UCSD-AML1 (cell line): Measurements from ENCODE around the gene LDLRAD2.

ENCODE experiments used
- DNase-seq: peaks from one replicate; lab custom pipeline; 2025; ENCODE audit not compliant: unreplicated experiment; lab: John Stamatoyannopoulos, UW

Gene LDLRAD2

GRCh38 chr1:21842606-21843162, 30.6 kb downstream of the LDLRAD2 start:
- no peak for DNase-seq

- DNase-seq, result no peak
Measured at GRCh38 chr1:21843208-21843607, 31.1 kb downstream of the LDLRAD2 start.

DNA sequence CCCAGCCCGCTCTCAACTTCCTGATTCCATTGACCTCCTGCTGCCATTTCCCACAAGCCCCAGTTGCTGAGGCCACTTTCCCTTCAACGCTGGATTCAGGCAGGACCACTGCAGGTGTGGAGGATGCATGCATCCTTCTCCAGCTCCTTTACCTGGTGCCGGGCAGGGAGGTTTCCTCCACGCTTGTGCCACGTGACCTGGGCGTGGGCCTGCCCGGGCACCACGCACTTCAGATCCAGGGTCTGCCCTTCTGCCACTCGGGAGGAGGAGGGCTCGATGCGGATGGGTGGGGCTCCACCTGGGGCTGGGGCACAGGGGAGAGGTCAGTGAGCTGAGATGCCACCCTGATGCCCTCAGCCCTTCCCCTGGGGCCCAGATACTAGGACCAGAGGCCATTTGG, 31.9 kb downstream of the LDLRAD2 start:
- no peak for DNase-seq

- DNase-seq, result no peak
Measured at GRCh38 chr1:21845646-21846641, 33.9 kb downstream of the LDLRAD2 start.

DNA sequence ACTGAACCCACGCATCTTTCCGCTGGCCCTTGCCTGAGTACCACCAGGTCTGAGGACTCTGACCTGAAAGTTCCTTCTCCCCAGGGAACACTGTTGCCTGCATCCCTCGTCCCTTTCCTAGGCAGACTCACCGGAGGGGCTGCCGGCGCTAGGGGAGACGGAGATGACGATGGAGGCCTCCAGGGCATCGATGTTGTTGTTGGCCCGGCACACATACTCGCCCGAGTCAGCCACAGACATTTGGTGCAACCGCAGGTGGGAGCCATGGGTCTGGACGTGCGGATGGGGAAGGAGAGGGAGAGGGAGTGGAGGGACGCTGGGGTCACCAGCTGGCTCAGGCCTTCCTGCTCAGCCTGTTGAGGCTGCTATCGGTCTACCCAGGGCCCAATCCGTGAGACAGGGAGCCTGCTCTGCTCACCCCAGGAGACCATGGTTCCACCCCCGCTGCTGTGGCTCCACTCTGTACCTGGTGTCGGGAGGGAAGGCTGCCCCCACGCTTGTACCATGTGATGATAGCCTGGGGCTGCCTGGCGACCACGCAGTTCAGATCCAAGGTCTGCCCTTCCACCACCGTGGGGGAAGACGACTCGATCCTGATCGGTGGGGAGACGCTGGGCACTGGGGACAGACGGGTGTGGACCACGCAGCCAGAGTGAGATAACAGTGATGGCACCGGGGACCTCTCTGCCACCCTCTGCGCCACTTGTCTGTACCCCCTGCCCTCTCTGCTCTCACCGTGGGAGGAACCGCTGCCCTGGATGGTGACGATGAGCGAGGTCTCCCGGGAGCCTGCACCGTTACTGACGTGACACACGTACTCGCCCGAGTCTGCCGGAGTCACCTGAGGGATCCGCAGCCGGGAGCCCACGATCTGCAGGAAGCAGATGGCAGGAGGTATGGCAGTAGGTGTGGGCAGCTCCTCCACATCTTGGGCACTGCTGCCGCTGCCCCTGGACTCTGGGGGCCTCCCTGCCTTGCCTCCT, 35.4 kb downstream of the LDLRAD2 start:
- DNase-seq, result no peak

DNA sequence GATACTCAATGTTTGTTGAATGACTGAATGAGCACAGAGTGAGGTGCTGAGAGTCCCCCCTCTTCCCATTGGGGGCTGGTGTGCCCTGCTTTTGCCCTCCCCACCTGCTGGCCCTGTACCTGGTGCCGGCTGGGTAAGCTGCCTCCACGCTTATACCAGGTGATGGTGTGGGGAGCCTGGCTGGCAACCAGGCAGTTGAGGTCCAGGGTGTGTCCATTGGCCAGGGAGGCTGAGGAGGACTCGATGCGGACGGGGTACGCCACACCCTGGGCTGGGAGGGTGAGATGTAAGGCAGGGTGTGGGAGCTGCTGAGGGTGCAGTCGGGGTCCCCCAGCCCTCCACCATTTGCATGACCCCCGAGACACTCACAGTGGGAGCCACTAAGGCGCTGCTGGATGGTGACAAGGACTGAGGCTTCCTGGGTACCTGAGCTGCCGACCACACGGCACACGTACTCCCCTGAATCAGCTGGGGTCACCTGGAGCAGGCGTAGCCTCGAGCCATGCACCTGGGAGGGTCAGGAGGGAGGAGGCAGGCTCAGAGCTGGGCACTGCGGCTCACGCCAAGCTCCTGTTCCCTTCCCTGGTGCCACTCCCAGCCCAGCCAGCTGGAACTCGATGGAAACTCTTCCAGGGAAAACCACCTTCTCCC, 36.6 kb downstream of the LDLRAD2 start:
- no peak for DNase-seq

- no peak for DNase-seq
Measured at GRCh38 chr1:21849909-21850576, 38.0 kb downstream of the LDLRAD2 start.

DNA sequence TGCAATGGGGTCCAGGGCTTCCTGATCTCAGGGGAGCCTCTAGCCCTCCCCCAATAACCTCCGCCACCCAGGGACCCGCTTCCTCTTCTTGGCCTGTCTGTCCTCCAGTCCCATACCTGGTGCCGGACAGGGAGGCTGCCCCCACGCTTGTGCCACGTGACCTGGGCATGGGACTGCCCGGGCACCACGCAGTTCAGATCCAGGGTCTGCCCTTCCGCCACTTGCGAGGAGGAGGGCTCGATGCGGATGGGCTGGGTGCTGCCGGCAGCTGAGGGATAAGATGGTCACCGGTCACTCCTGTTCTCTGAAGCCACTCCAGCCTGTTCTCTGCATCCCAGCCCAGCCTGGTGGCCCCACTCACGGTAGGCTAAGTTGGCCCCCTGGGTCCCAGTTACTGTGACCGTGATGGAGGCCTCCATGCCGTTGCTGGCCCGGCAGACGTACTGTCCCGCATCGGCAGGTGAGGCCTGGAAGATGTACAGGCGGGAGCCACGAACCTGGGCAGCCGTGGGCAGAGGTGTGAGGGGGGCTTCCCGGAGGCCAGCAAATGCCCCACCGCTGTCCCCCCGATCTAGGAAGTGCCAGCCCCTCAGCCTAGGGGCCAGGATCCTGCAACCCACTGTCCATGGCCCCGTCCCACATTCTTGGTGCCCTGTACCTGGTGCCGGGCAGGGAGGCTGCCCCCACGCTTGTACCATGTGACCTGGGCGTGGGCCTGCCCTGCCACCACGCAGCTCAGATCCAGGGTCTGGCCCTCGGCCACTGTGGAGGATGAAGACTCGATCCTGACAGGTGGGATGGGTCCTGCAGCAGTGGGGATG, 39.6 kb downstream of the LDLRAD2 start:
- no peak for DNase-seq

DNA sequence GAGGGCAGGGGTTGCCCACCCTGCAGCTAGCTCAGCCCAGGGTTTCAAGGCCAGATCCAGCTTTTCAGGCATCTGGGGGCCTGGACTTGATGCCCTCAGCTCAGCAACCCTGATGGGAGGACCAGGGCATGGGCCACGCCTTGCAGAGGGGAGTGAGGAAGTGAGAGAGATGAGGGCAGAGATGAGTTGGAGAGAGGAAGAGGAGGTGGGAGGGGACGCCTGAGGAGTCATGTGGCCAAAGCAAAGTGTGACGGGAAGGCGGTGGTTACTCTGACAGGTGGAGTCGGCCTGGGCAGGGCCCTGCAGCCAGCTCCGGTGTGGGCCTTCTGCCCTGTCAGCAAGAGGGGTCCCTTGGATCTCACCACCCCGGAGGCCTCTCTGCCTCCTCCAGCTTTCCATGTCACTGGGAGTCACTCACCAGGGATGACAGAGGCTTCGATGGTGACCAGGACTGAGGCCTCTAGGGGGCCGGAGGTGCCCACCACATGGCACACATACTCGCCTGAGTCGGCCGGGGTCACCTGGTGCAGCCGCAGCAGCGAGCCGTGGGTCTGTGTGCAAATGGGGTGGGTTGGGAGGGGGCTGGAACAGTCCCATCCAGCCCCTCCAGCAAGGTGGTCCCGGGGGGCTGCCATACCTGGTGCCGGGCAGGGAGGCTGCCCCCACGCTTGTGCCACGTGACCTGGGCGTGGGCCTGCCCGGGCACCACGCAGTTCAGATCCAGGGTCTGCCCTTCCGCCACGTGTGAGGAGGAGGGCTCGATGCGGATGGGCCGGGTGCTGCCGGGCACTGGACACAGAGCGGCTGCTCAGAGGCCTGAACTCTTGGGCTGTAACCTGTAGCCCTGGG, 40.4 kb downstream of the LDLRAD2 start:
- no peak for DNase-seq

DNA sequence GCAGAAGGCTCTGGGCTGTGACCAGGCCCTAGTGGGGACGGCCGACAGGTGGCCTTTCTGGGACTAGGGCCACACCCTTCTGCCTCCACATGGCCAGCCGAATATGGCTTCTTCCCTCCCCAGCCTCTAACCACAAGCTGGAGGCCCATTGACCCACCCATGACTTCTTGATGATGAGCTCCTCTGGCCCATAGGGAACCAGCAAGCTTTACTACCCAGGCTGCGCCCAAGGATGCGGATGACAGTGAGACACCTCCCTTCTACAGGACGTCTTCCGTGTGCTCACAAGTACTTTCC, 41.0 kb downstream of the LDLRAD2 start:
- DNase-seq, result no peak

GRCh38 chr1:21854090-21854750, 42.2 kb downstream of the LDLRAD2 start:
- no peak for DNase-seq

DNA sequence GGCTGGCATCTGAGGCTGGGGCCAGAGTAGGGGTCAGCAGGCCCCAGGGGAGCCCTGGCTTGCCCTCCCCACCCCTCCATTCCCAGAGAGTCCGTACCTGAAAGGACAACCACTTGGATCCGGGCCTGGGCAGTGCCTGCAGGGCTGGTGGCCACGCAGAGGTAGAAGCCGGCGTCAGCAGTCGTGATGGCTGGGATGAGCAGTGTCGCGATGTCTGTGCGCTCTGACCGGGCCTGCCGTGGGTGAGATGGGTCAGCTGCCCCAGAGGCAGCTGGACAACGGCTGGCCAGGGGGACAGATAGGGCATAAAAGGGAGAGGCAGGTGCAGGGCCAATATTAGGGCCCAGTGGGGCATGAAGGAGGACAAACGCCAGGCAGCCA, 42.7 kb downstream of the LDLRAD2 start:
- no peak for DNase-seq

DNA sequence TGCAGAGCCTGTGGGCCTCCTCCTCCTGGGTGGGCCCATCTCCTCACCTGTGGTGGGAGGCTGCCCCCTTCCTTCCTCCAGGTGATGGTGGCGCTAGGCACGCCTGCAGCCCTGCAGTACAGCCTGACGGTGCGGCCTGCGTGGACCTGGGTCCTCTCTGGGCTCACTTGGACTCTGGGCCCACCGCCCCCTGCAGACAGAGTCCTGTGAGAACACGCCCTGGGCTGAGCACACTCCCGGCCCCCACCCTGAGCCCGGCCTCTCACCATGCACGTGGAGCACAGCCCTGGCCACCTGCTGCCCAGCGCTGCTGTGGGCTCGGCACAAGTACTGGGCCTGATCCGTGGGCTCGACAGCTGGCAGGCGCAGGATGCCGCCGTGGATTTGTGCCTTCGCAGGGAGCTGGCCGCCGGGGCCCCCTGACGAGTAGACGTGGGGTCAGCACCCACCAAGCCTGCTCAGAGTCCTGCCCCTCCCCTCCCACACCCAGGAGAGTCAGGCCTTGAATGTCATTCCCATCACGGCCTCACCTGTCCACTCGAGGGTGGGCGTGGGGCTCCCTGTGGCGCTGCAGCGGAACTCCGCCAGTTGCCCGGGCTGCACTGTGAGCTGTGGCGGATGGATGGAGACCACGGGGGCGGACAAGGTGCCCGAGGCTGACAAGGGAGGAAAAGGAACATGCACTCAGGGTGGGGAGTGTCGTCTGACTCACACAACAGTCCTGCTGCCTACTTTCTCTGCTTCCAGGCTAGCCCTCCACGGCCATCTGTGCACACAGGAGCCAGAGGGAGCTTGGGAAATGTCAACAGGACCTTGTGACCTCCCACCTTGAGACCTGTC, 43.4 kb downstream of the LDLRAD2 start:
- no peak for DNase-seq

DNA sequence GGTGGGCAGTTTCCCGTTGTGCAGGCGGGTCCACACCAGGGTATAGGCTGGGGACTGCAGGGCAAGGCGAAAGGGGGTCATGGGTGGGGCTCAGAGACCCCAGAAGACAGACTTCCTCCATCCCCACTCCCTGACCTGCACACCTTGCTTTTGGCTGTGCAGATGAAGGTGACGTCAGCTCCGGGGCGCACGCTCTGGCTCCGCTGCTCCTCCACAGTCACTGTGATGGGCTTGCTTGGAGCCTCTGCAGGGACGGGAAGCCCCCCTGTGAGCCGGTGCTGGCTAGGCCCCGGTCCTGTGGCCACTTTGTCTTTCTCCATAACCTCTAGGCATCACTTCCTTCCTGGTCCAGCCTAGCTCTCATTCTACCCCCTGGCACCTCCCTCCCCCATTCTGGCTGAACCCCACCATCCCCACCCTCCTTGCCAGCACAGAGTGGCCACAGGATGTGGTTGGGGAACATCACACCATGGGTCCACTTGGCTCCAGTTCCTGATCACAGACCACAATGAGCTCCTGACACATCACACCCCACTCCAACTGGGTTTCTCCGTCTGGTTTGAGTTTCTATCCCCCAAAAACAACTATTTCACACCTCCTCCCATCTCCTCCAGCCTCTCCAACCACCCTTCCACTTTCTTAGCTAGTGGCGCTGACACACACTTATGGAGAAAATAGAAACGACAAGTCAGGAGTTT, 45.2 kb downstream of the LDLRAD2 start:
- peak; percentile 66 for DNase-seq

- peak; percentile 29 for DNase-seq
Measured at GRCh38 chr1:21857840-21858670, 46.0 kb downstream of the LDLRAD2 start.

- no peak for DNase-seq
Measured at GRCh38 chr1:21859669-21860179, 47.7 kb downstream of the LDLRAD2 start.
